ENCODE measurements around the gene SOWAHC.

- TF ChIP-seq, protein P1, sequence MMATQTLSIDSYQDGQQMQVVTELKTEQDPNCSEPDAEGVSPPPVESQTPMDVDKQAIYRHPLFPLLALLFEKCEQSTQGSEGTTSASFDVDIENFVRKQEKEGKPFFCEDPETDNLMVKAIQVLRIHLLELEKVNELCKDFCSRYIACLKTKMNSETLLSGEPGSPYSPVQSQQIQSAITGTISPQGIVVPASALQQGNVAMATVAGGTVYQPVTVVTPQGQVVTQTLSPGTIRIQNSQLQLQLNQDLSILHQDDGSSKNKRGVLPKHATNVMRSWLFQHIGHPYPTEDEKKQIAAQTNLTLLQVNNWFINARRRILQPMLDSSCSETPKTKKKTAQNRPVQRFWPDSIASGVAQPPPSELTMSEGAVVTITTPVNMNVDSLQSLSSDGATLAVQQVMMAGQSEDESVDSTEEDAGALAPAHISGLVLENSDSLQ (IDR thresholded peaks at IDR 0.05), result no peak
- no peak for TF ChIP-seq CTBP1 (IDR thresholded peaks at IDR 0.05; ENCODE audit: borderline replicate concordance)
- no peak for TF ChIP-seq FOXA1 (IDR thresholded peaks at IDR 0.05)
- no peak for TF ChIP-seq SP1 (IDR thresholded peaks at IDR 0.05)
- no peak for TF ChIP-seq NFRKB (IDR thresholded peaks at IDR 0.05)
- TF ChIP-seq FOXM1 (IDR thresholded peaks at IDR 0.05; ENCODE audit: borderline replicate concordance), result no peak
- no peak for TF ChIP-seq SUZ12 (IDR thresholded peaks at IDR 0.05)
- TF ChIP-seq TARDBP (IDR thresholded peaks at IDR 0.05), result no peak
- no peak for TF ChIP-seq ELF4 (IDR thresholded peaks at IDR 0.05)
- no peak for TF ChIP-seq FOXK2 (IDR thresholded peaks at IDR 0.05)
- TF ChIP-seq BHLHE40 (IDR thresholded peaks at IDR 0.05; ENCODE audit: borderline replicate concordance), result no peak
- TF ChIP-seq HDGF (IDR thresholded peaks at IDR 0.05; ENCODE audit: borderline replicate concordance), result no peak
These were observed 4.7 kb upstream of the SOWAHC start for GRCh38 chr2:109609352-109610024.
